Measurements from ENCODE around the gene OTOP3. TPM values are rescaled to one million over a fixed set of nuclear protein-coding genes. Genes with fewer than 3 reads are reported as not detected.

Gene OTOP3
- total RNA-seq, 1 experiment from 2014 or later, result not detected

DNA sequence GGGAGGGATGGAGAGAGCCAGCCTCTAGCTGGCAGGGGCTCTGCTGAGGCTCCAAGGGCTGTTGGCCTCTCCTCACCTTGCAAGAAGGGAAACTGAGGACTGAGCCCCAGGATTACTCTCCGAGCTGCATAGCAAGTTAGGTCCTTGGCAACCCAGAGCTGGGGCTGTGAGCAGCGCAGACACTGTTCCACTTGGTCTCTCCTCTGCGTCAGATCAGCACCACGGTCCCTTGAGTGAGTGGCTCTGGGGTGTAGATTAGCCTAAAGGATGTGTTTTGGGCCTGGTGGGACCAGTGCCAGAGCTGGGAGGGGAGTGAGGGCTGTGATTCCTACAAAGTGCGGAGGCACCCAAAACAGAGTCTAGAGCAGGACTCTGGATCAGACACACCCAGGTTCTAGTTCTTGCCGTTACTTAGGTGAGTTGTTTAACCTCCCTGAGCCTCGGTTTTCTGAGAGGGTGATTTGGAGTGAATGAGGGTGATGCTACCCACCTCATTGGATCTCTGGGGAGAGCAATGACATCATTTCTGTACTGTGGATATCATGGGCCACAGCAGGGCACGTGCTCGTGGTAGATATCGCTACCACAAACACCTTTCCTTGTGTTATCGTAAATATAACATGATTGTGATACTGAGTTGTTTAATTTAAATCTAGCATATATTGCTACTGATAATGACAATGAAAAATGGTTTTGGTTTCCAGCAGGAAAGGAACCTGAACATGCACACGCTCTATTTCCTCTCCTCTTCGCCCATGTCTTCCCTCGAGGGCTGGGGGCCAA lies 34.2 kb upstream of the OTOP3 start:
- H3K4me1 Mint-ChIP-seq, result 0 out of 2 replicates have a peak, but pooled peaks cover 2% of the 10 kb centered on the region
- peaks cover 3% of the 10 kb centered on the region for H3K9me3 Mint-ChIP-seq
- TF ChIP-seq NFE2L1 (CRISPR knock-in tag; IDR thresholded peaks at IDR 0.05) (no peak), ZNF121 (CRISPR knock-in tag; IDR thresholded peaks at IDR 0.05) (no peak), ZBTB43 (CRISPR knock-in tag; IDR thresholded peaks at IDR 0.05) (no peak), TEAD1 (CRISPR knock-in tag; IDR thresholded peaks at IDR 0.05) (no peak), NR3C1 (CRISPR knock-in tag; conservative IDR thresholded peaks at IDR 0.05; ENCODE audit: low read depth) (no peak), SP1 (CRISPR knock-in tag; conservative IDR thresholded peaks at IDR 0.05) (no peak), MYBL2 (CRISPR knock-in tag; IDR thresholded peaks at IDR 0.05) (no peak), E2F5 (CRISPR knock-in tag; IDR thresholded peaks at IDR 0.05) (no peak), IRF2 (CRISPR knock-in tag; IDR thresholded peaks at IDR 0.05; ENCODE audit: borderline replicate concordance, low read depth) (no peak), FOXK1 (CRISPR knock-in tag; IDR thresholded peaks at IDR 0.05) (no peak), OVOL2 (CRISPR knock-in tag; IDR thresholded peaks at IDR 0.05; ENCODE audit: borderline replicate concordance) (no peak), ZNF671 (CRISPR knock-in tag; IDR thresholded peaks at IDR 0.05) (no peak)
- TF ChIP-seq, protein P1, sequence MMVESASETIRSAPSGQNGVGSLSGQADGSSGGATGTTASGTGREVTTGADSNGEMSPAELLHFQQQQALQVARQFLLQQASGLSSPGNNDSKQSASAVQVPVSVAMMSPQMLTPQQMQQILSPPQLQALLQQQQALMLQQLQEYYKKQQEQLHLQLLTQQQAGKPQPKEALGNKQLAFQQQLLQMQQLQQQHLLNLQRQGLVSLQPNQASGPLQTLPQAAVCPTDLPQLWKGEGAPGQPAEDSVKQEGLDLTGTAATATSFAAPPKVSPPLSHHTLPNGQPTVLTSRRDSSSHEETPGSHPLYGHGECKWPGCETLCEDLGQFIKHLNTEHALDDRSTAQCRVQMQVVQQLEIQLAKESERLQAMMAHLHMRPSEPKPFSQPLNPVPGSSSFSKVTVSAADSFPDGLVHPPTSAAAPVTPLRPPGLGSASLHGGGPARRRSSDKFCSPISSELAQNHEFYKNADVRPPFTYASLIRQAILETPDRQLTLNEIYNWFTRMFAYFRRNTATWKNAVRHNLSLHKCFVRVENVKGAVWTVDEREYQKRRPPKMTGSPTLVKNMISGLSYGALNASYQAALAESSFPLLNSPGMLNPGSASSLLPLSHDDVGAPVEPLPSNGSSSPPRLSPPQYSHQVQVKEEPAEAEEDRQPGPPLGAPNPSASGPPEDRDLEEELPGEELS (CRISPR knock-in tag; IDR thresholded peaks at IDR 0.05), result no peak
- TF ChIP-seq, protein P2, sequence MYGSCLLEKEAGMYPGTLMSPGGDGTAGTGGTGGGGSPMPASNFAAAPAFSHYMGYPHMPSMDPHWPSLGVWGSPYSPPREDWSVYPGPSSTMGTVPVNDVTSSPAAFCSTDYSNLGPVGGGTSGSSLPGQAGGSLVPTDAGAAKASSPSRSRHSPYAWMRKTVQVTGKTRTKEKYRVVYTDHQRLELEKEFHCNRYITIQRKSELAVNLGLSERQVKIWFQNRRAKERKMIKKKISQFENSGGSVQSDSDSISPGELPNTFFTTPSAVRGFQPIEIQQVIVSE (CRISPR knock-in tag; IDR thresholded peaks at IDR 0.05; ENCODE audit: borderline replicate concordance), result no peak
- DNase-seq (ENCODE audit: low spot score) (no peak), ATAC-seq (no peak)
- H3K27me3 Mint-ChIP-seq (ENCODE audit: low read depth), result peaks cover 15% of the 10 kb centered on the region
- 0 out of 2 replicates have a peak, but pooled peaks cover 2% of the 10 kb centered on the region for H3K36me3 Mint-ChIP-seq
- ChIA-PET CTCF (interaction anchor here (1.6 kb wide), 1 partner anchor 59 kb away, joined by 4 read pairs; no protein-coding TSS in a partner anchor), POLR2A (no interaction called here)
- no peak overlapping the region for H3K27ac Mint-ChIP-seq
- H3K4me3 Mint-ChIP-seq, result no peak overlapping the region

- H3K27me3 Mint-ChIP-seq (ENCODE audit: low read depth), result peaks cover 14% of the 10 kb centered on the region
- POLR2A ChIA-PET, result no interaction called here
- peaks cover 6% of the 10 kb centered on the region; the same call in 1 of the 2 replicates for H3K4me1 Mint-ChIP-seq
- DNase-seq (ENCODE audit: low spot score), result no peak
- ATAC-seq, result no peak
- 0 out of 2 replicates have a peak, but pooled peaks cover 3% of the 10 kb centered on the region for H3K36me3 Mint-ChIP-seq
- no peak overlapping the region for H3K4me3 Mint-ChIP-seq
- no peak for TF ChIP-seq MYBL2 (CRISPR knock-in tag; IDR thresholded peaks at IDR 0.05)
- CTCF ChIA-PET, result no interaction called here
- peaks cover 5% of the 10 kb centered on the region for H3K9me3 Mint-ChIP-seq
- no peak overlapping the region for H3K27ac Mint-ChIP-seq
These were observed 32.7 kb upstream of the OTOP3 start for GRCh38 chr17:74903034-74903433.

DNA sequence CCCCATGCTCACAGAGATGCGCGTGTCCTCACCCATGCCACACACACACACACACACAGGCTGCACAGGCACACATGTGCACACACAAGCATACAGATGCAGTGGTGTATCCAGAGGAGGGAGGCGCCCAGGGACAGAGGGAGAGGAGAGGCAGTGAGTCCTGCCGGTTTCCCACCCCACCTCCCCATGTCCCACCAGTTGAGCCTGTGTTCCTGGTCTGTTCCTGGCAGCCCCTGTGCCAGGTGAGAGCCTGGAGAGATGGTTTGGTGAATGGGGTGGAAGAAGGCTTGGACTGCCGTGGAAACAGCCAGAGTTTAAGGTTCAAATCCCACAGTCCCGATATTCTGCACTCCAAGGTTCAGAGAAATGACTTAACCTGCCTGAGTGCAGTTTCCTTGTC lies 32.0 kb upstream of the OTOP3 start:
- DNase-seq (ENCODE audit: low spot score), result no peak
- peaks cover 16% of the 10 kb centered on the region for H3K27me3 Mint-ChIP-seq (ENCODE audit: low read depth)
- POLR2A ChIA-PET, result no interaction called here
- CTCF ChIA-PET, result no interaction called here
- H3K4me1 Mint-ChIP-seq, result peaks cover 12% of the 10 kb centered on the region
- H3K4me3 Mint-ChIP-seq, result no peak overlapping the region
- 0 out of 2 replicates have a peak, but pooled peaks cover 3% of the 10 kb centered on the region for H3K36me3 Mint-ChIP-seq
- no peak overlapping the region for H3K27ac Mint-ChIP-seq
- peaks cover 5% of the 10 kb centered on the region for H3K9me3 Mint-ChIP-seq
- no peak for ATAC-seq
- TF ChIP-seq, protein P3, sequence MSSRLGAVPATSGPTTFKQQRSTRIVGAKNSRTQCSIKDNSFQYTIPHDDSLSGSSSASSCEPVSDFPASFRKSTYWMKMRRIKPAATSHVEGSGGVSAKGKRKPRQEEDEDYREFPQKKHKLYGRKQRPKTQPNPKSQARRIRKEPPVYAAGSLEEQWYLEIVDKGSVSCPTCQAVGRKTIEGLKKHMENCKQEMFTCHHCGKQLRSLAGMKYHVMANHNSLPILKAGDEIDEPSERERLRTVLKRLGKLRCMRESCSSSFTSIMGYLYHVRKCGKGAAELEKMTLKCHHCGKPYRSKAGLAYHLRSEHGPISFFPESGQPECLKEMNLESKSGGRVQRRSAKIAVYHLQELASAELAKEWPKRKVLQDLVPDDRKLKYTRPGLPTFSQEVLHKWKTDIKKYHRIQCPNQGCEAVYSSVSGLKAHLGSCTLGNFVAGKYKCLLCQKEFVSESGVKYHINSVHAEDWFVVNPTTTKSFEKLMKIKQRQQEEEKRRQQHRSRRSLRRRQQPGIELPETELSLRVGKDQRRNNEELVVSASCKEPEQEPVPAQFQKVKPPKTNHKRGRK (CRISPR knock-in tag; IDR thresholded peaks at IDR 0.05; ENCODE audit: borderline replicate concordance), result no peak
- TF ChIP-seq, protein P4, sequence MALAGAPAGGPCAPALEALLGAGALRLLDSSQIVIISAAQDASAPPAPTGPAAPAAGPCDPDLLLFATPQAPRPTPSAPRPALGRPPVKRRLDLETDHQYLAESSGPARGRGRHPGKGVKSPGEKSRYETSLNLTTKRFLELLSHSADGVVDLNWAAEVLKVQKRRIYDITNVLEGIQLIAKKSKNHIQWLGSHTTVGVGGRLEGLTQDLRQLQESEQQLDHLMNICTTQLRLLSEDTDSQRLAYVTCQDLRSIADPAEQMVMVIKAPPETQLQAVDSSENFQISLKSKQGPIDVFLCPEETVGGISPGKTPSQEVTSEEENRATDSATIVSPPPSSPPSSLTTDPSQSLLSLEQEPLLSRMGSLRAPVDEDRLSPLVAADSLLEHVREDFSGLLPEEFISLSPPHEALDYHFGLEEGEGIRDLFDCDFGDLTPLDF (CRISPR knock-in tag; IDR thresholded peaks at IDR 0.05), result no peak
- TF ChIP-seq, protein P5, sequence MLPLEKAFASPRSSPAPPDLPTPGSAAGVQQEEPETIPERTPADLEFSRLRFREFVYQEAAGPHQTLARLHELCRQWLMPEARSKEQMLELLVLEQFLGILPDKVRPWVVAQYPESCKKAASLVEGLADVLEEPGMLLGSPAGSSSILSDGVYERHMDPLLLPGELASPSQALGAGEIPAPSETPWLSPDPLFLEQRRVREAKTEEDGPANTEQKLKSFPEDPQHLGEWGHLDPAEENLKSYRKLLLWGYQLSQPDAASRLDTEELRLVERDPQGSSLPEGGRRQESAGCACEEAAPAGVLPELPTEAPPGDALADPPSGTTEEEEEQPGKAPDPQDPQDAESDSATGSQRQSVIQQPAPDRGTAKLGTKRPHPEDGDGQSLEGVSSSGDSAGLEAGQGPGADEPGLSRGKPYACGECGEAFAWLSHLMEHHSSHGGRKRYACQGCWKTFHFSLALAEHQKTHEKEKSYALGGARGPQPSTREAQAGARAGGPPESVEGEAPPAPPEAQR (CRISPR knock-in tag; IDR thresholded peaks at IDR 0.05), result no peak
- TF ChIP-seq, protein P6, sequence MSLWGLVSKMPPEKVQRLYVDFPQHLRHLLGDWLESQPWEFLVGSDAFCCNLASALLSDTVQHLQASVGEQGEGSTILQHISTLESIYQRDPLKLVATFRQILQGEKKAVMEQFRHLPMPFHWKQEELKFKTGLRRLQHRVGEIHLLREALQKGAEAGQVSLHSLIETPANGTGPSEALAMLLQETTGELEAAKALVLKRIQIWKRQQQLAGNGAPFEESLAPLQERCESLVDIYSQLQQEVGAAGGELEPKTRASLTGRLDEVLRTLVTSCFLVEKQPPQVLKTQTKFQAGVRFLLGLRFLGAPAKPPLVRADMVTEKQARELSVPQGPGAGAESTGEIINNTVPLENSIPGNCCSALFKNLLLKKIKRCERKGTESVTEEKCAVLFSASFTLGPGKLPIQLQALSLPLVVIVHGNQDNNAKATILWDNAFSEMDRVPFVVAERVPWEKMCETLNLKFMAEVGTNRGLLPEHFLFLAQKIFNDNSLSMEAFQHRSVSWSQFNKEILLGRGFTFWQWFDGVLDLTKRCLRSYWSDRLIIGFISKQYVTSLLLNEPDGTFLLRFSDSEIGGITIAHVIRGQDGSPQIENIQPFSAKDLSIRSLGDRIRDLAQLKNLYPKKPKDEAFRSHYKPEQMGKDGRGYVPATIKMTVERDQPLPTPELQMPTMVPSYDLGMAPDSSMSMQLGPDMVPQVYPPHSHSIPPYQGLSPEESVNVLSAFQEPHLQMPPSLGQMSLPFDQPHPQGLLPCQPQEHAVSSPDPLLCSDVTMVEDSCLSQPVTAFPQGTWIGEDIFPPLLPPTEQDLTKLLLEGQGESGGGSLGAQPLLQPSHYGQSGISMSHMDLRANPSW (CRISPR knock-in tag; conservative IDR thresholded peaks at IDR 0.05; ENCODE audit: low read depth), result no peak
- no peak for TF ChIP-seq KAT7 (CRISPR knock-in tag; IDR thresholded peaks at IDR 0.05; ENCODE audit: borderline replicate concordance)
